Measurements from ENCODE around the gene MGME1.
"Not testable (repeated sequence)": the region's sequence is repeated elsewhere in the genome, so short reads cannot be mapped to it uniquely, and the experiment has no call there.

The MGME1 gene

GRCh38 chr20:18020931-18021330 lies 52.1 kb downstream of the MGME1 start:
- no peak for DNase-seq (ENCODE audit: low read depth)

DNA sequence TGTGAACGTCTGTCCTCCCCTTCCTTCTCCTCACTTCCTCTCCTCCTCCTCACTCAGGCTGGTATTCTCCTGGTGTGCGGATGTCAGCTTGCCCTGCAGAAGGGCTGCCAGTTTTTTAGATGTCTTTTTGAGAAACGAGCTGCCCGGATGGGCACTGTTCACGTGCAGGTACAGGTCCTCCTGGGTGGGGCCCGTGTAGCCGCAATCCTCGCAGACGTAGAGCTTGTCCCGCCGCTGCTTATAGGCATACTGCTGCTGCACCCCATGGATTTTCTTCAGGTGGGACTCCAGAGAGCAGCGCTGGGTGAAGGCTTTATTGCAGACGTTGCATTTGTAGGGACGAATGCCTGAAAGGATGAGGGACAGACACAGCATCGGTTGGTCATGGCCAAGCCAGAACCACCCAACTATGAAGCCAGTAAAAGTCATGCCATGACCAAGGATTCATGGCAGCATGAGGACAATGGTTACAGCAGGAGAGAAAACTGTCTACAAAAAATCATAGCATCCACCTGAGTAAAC lies 55.8 kb downstream of the MGME1 start:
- no peak for DNase-seq (ENCODE audit: low read depth)

DNA sequence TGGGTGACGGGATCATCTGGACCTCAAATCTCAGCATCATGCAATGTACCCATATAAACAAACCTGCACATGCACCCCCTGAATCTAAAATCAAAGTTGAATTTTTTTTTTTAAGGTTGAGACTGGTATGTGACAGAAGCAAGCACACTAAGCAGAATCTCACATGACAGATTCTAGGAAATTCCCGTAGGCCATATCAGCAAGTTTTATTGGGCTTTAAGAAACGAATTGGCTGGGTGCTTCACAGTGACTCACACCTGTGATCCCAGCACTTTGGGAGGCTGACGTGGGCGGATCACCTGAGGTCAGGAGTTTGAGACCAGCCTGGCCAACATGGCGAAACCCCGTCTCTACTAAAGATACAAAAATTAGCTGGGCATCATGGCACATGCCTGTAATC lies 58.2 kb downstream of the MGME1 start:
- DNase-seq (ENCODE audit: low read depth) = not testable (repeated sequence)

DNA sequence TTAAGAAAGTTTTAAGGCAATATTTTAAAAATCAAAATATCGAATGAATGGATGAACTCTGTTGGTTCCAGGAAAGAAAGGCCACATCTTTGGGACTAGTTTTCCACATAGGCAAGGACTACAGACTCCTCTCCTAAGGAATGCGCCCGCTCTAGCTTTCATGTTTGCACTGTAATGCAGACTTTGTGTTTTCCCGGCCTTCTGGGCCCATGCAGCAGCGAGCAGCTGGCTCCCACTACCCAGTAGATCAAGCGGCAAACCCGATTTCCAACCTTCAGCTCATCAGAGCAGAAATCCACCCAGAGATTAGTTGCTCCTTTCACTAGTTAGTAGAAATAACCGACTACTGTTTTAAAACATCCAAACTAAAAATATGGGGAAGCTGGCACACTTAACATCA lies 61.2 kb downstream of the MGME1 start:
- no peak for DNase-seq (ENCODE audit: low read depth)

GRCh38 chr20:18031050-18031449 lies 62.2 kb downstream of the MGME1 start:
- DNase-seq (ENCODE audit: low read depth) = no peak

- DNase-seq (ENCODE audit: low read depth) = no peak
Observed at GRCh38 chr20:18031888-18032509, 63.2 kb downstream of the MGME1 start.

DNA sequence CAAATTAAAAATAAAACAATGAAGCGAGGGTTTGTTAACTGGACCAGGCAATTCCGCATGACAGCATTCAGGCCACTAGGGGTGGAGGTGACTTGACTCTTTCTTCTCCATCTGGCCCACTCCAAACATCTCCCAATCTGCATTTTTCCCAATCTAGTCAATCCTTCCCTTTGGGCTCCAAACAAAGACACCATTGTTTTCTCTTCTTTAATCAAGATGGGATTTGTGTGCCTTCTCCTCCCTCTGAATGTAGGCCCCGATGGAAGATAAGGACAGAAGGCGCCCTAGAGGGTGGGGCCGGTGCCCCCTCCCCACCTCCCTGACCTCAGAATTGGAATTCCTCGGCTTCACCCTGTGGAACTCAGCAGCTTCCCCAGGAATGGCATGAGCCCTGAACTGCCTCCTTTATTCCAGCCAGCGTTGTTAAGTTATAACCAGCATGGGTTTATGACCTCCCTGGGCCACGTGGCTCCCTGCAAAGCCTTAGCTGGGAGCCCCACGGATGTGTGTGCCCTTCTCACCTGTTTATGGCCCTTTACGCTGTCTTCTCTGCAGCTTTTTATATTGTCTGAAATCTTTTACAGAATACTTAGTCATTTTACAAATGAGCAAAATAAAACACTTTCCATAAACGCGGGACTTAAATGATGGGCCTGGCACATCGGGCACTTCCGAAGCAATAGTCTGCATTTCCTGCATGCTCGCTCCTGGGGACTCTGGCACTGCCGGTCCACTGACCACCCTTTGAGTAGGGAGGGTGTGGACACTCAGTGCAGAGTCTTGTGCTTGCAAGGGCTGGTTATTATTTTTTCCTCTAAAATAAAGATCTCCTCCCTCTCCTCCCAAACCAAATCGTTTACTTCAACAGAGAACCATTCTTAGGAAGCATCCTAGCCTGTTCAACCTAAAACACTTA lies 64.4 kb downstream of the MGME1 start:
- no peak for DNase-seq (ENCODE audit: low read depth)

DNA sequence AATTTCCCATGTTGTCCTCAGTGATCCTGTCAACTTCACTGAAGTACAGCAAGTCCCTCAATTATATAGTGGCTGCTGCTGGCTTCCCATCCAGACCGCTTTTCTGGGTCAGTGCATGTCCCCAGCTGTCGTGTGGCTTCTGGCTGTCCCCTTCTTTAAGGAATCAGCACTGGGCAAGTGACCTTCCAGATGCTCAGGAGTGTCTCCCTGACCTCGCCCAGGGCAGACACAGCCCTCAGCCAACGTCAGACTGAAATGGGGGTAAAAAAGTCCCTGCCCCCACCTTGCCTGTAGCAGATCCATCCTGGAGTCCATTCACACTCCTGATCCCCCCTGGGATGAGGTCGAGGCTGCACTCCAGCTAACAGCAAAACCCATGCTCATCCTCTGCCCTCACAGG lies 65.2 kb downstream of the MGME1 start:
- DNase-seq (ENCODE audit: low read depth) = no peak

GRCh38 chr20:18039063-18039462 lies 70.2 kb downstream of the MGME1 start:
- no peak for DNase-seq (ENCODE audit: low read depth)
